ENCODE data around the gene GGCT. TPM values are rescaled to one million over a fixed set of nuclear protein-coding genes. Genes with fewer than 3 reads are reported as not detected.

The GGCT gene
- total and polyA plus RNA-seq, 5 donors from 2014 or later = 10.9 to 32.7 (median 26.1) TPM

- Histone ChIP-seq H3K27ac (ENCODE audit: insufficient read depth, low read length, poor library complexity, severe bottlenecking) (no peak overlapping the region), H3K36me3 (ENCODE audit: control insufficient read depth, insufficient read depth, low read length) (peaks cover 17% of the 10 kb centered on the region), H3K4me3 (ENCODE audit: low read depth, low read length) (no peak overlapping the region), H3K4me1 (ENCODE audit: control insufficient read depth, insufficient read depth, low read length, poor library complexity, severe bottlenecking) (peaks cover 4% of the 10 kb centered on the region), H3K9me3 (ENCODE audit: control insufficient read depth in 2 of 2, low read length in 2 of 2) (no peaks in the 10 kb centered on the region), H3K27me3 (ENCODE audit: control insufficient read depth, insufficient read depth, low read length) (no peaks in the 10 kb centered on the region)
- no peak for ATAC-seq (ENCODE audit: low read depth in 2 of 2)
- H3K9me3 Mint-ChIP-seq = no peaks in the 10 kb centered on the region
- H3K4me3 Mint-ChIP-seq = no peak overlapping the region
- H3K36me3 Mint-ChIP-seq = peaks cover 14% of the 10 kb centered on the region
- H3K27me3 Mint-ChIP-seq = no peaks in the 10 kb centered on the region
- H3K27ac Mint-ChIP-seq = peak overlapping the region in 2 of 3 donors; percentile 26 to 67
- H3K4me1 Mint-ChIP-seq = peaks cover 21 to 51% (median 33%) of the 10 kb centered on the region in 4 donors
- DNase-seq = no peak
Measured at GRCh38 chr7:30465046-30465810, 39.4 kb downstream of the GGCT start.

- H3K36me3 ChIP-seq (ENCODE audit: control insufficient read depth, insufficient read depth, low read length) = peaks cover 22% of the 10 kb centered on the region
- Mint-ChIP-seq H3K36me3 (peaks cover 14% of the 10 kb centered on the region), H3K27me3 (no peaks in the 10 kb centered on the region), H3K4me1 (peaks cover 21 to 44% (median 29%) of the 10 kb centered on the region in 4 donors), H3K9me3 (no peaks in the 10 kb centered on the region), H3K27ac (peak overlapping the region in 2 of 3 donors; percentile 26 to 51), H3K4me3 (no peak overlapping the region)
- H3K27ac ChIP-seq (ENCODE audit: insufficient read depth, low read length, poor library complexity, severe bottlenecking) = no peak overlapping the region
- no peak for DNase-seq
- H3K27me3 ChIP-seq (ENCODE audit: control insufficient read depth, insufficient read depth, low read length) = no peaks in the 10 kb centered on the region
- no peak overlapping the region for H3K4me3 ChIP-seq (ENCODE audit: low read depth, low read length)
- no peaks in the 10 kb centered on the region for H3K9me3 ChIP-seq (ENCODE audit: control insufficient read depth in 2 of 2, low read length in 2 of 2)
- ATAC-seq (ENCODE audit: low read depth in 2 of 2) = no peak
- H3K4me1 ChIP-seq (ENCODE audit: control insufficient read depth, insufficient read depth, low read length, poor library complexity, severe bottlenecking) = peaks cover 4% of the 10 kb centered on the region
Measured at GRCh38 chr7:30464231-30464671, 40.4 kb downstream of the GGCT start.

GRCh38 chr7:30463405-30464145 lies 41.1 kb downstream of the GGCT start:
- no peak for ATAC-seq (ENCODE audit: low read depth in 2 of 2)
- Mint-ChIP-seq H3K27me3 (no peaks in the 10 kb centered on the region), H3K4me3 (no peak overlapping the region), H3K4me1 (peaks cover 19 to 37% (median 26%) of the 10 kb centered on the region in 4 donors), H3K27ac (no peak overlapping the region), H3K36me3 (peaks cover 12% of the 10 kb centered on the region), H3K9me3 (no peaks in the 10 kb centered on the region)
- Histone ChIP-seq H3K27me3 (ENCODE audit: control insufficient read depth, insufficient read depth, low read length) (no peaks in the 10 kb centered on the region), H3K36me3 (ENCODE audit: control insufficient read depth, insufficient read depth, low read length) (peaks cover 15% of the 10 kb centered on the region), H3K27ac (ENCODE audit: insufficient read depth, low read length, poor library complexity, severe bottlenecking) (no peak overlapping the region), H3K4me3 (ENCODE audit: low read depth, low read length) (no peak overlapping the region), H3K9me3 (ENCODE audit: control insufficient read depth in 2 of 2, low read length in 2 of 2) (no peaks in the 10 kb centered on the region), H3K4me1 (ENCODE audit: control insufficient read depth, insufficient read depth, low read length, poor library complexity, severe bottlenecking) (peaks cover 4% of the 10 kb centered on the region)
- no peak for DNase-seq

DNA sequence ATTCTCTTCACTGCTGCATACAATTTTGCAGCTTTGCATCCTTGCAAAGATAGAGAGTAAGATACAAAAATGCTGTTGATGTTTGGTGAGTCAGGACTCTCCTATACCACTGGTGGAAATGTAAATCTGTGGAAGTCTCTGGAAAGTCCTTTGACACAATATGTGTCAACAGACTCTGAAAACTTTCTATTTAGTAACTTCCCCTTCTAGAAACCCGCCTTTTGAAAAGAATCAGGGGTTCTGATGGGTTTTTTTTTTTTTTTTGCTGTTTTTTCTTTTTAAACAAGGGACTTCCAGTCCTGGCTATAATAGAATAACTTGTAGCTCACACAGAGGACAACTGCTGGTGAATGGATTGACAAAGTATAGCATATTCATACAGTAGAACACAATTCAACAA lies 42.5 kb downstream of the GGCT start:
- H3K27ac Mint-ChIP-seq = no peak overlapping the region
- H3K4me3 Mint-ChIP-seq = no peak overlapping the region

GRCh38 chr7:30460246-30460633 lies 44.4 kb downstream of the GGCT start:
- ATAC-seq (ENCODE audit: low read depth in 2 of 2) (no peak), DNase-seq (no peak)
- Mint-ChIP-seq H3K4me3 (no peak overlapping the region), H3K4me1 (peaks cover 2 to 10% (median 6%) of the 10 kb centered on the region in 4 donors), H3K9me3 (no peaks in the 10 kb centered on the region), H3K27me3 (no peaks in the 10 kb centered on the region), H3K27ac (no peak overlapping the region), H3K36me3 (peaks cover 18% of the 10 kb centered on the region)
- Histone ChIP-seq H3K9me3 (ENCODE audit: control insufficient read depth in 2 of 2, low read length in 2 of 2) (no peaks in the 10 kb centered on the region), H3K36me3 (ENCODE audit: control insufficient read depth, insufficient read depth, low read length) (peaks cover 30% of the 10 kb centered on the region), H3K27ac (ENCODE audit: insufficient read depth, low read length, poor library complexity, severe bottlenecking) (no peak overlapping the region), H3K4me1 (ENCODE audit: control insufficient read depth, insufficient read depth, low read length, poor library complexity, severe bottlenecking) (no peaks in the 10 kb centered on the region), H3K27me3 (ENCODE audit: control insufficient read depth, insufficient read depth, low read length) (no peaks in the 10 kb centered on the region), H3K4me3 (ENCODE audit: low read depth, low read length) (no peak overlapping the region)

More for the DNA sequence above, 42.5 kb downstream of the GGCT start:
- ATAC-seq (ENCODE audit: low read depth in 2 of 2) (no peak), DNase-seq (no peak)
- no peaks in the 10 kb centered on the region for H3K9me3 ChIP-seq (ENCODE audit: control insufficient read depth in 2 of 2, low read length in 2 of 2)
- no peaks in the 10 kb centered on the region for H3K27me3 Mint-ChIP-seq
- H3K27me3 ChIP-seq (ENCODE audit: control insufficient read depth, insufficient read depth, low read length) = no peaks in the 10 kb centered on the region
- no peak overlapping the region for H3K27ac ChIP-seq (ENCODE audit: insufficient read depth, low read length, poor library complexity, severe bottlenecking)
- H3K4me1 ChIP-seq (ENCODE audit: control insufficient read depth, insufficient read depth, low read length, poor library complexity, severe bottlenecking) = peaks cover 4% of the 10 kb centered on the region
- H3K36me3 Mint-ChIP-seq = peaks cover 9% of the 10 kb centered on the region
- no peaks in the 10 kb centered on the region for H3K9me3 Mint-ChIP-seq
- peaks cover 10 to 26% (median 15%) of the 10 kb centered on the region in 4 donors for H3K4me1 Mint-ChIP-seq
- H3K4me3 ChIP-seq (ENCODE audit: low read depth, low read length) = no peak overlapping the region
- peaks cover 15% of the 10 kb centered on the region for H3K36me3 ChIP-seq (ENCODE audit: control insufficient read depth, insufficient read depth, low read length)

GRCh38 chr7:30459591-30460245 lies 44.9 kb downstream of the GGCT start:
- Mint-ChIP-seq H3K9me3 (no peaks in the 10 kb centered on the region), H3K4me1 (peaks cover 2 to 6% (median 5%) of the 10 kb centered on the region in 4 donors), H3K27me3 (no peaks in the 10 kb centered on the region), H3K36me3 (peaks cover 18% of the 10 kb centered on the region), H3K27ac (peak overlapping the region in 1 of 3 donors; percentile 9), H3K4me3 (no peak overlapping the region)
- DNase-seq (no peak), ATAC-seq (ENCODE audit: low read depth in 2 of 2) (no peak)
- Histone ChIP-seq H3K4me3 (ENCODE audit: low read depth, low read length) (no peak overlapping the region), H3K27me3 (ENCODE audit: control insufficient read depth, insufficient read depth, low read length) (no peaks in the 10 kb centered on the region), H3K36me3 (ENCODE audit: control insufficient read depth, insufficient read depth, low read length) (peaks cover 35% of the 10 kb centered on the region), H3K27ac (ENCODE audit: insufficient read depth, low read length, poor library complexity, severe bottlenecking) (no peak overlapping the region), H3K4me1 (ENCODE audit: control insufficient read depth, insufficient read depth, low read length, poor library complexity, severe bottlenecking) (no peaks in the 10 kb centered on the region), H3K9me3 (ENCODE audit: control insufficient read depth in 2 of 2, low read length in 2 of 2) (no peaks in the 10 kb centered on the region)

- Mint-ChIP-seq H3K9me3 (no peaks in the 10 kb centered on the region), H3K4me1 (peaks cover 0 to 4% (median 2%) of the 10 kb centered on the region in 4 donors), H3K36me3 (peaks cover 24% of the 10 kb centered on the region), H3K27me3 (no peaks in the 10 kb centered on the region), H3K27ac (no peak overlapping the region), H3K4me3 (no peak overlapping the region)
- Histone ChIP-seq H3K4me1 (ENCODE audit: control insufficient read depth, insufficient read depth, low read length, poor library complexity, severe bottlenecking) (no peaks in the 10 kb centered on the region), H3K9me3 (ENCODE audit: control insufficient read depth in 2 of 2, low read length in 2 of 2) (no peaks in the 10 kb centered on the region), H3K4me3 (ENCODE audit: low read depth, low read length) (no peak overlapping the region), H3K27me3 (ENCODE audit: control insufficient read depth, insufficient read depth, low read length) (no peaks in the 10 kb centered on the region), H3K27ac (ENCODE audit: insufficient read depth, low read length, poor library complexity, severe bottlenecking) (no peak overlapping the region), H3K36me3 (ENCODE audit: control insufficient read depth, insufficient read depth, low read length) (peaks cover 45% of the 10 kb centered on the region)
- DNase-seq (no peak), ATAC-seq (ENCODE audit: low read depth in 2 of 2) (no peak)
Measured at GRCh38 chr7:30458311-30458710, 46.3 kb downstream of the GGCT start.

Measured in CD4-positive, CD25-positive, alpha-beta regulatory T cell (primary cell).